NCI-H1092 (cell line): Measurements from ENCODE around the gene BCAN.

Experiments
- DNase-seq: peaks from one replicate; lab custom pipeline; 2025; lab: John Stamatoyannopoulos, UW

BCAN gene

GRCh38 chr1:156677616-156678596 is 36.0 kb downstream of the BCAN start:
- peak; percentile 30 for DNase-seq

GRCh38 chr1:156680056-156680455 is 38.1 kb downstream of the BCAN start:
- no peak for DNase-seq

- no peak for DNase-seq
Observed at GRCh38 chr1:156681196-156681960, 39.5 kb downstream of the BCAN start.

- no peak for DNase-seq
Observed at GRCh38 chr1:156682166-156682890, 40.4 kb downstream of the BCAN start.

- no peak for DNase-seq
Observed at GRCh38 chr1:156684227-156684782, 42.4 kb downstream of the BCAN start.

GRCh38 chr1:156689035-156689952 is 47.4 kb downstream of the BCAN start:
- peak; percentile 79 for DNase-seq

- DNase-seq: no peak
Observed at GRCh38 chr1:156689953-156690674, 48.2 kb downstream of the BCAN start.

GRCh38 chr1:156690675-156691036 is 48.7 kb downstream of the BCAN start:
- DNase-seq: no peak

GRCh38 chr1:156691191-156691590 is 49.3 kb downstream of the BCAN start:
- no peak for DNase-seq

GRCh38 chr1:156691665-156692440 is 49.9 kb downstream of the BCAN start:
- DNase-seq: no peak

- no peak for DNase-seq
Observed at GRCh38 chr1:156692441-156692924, 50.6 kb downstream of the BCAN start.

- DNase-seq: no peak
Observed at GRCh38 chr1:156692925-156693847, 51.3 kb downstream of the BCAN start.

- no peak for DNase-seq
Observed at GRCh38 chr1:156693848-156694689, 52.2 kb downstream of the BCAN start.

GRCh38 chr1:156694690-156694962 is 52.7 kb downstream of the BCAN start:
- no peak for DNase-seq

GRCh38 chr1:156696755-156697154 is 54.8 kb downstream of the BCAN start:
- no peak for DNase-seq

GRCh38 chr1:156697481-156697880 is 55.6 kb downstream of the BCAN start:
- peak; percentile 57 for DNase-seq

- no peak for DNase-seq
Observed at GRCh38 chr1:156698995-156699394, 57.1 kb downstream of the BCAN start.
